Endothelial cell (in vitro differentiated cells): ENCODE measurements around the gene GFOD2. TPM values are rescaled to one million over a fixed set of nuclear protein-coding genes. Genes with fewer than 3 reads are reported as not detected.
A peak's percentile ranks its signal among the peaks of the same experiment; 100 is the strongest.

Experiments used
- DNase-seq: peaks from one replicate; pipeline ENCODE4 v3.0.0; 2021; ENCODE audit warnings: low spot score
- H3K27ac Mint-ChIP-seq: one replicate; pipeline ENCODE4 v1.8.0; 2021; ENCODE audit warnings: mixed read lengths, inconsistent platforms; ENCODE audit not compliant: unreplicated experiment
- H3K27me3 Mint-ChIP-seq: one replicate; pipeline ENCODE4 v1.8.0; 2021; ENCODE audit warnings: mild to moderate bottlenecking, moderate library complexity, mixed read lengths, inconsistent platforms; ENCODE audit not compliant: unreplicated experiment
- H3K36me3 Mint-ChIP-seq: one replicate; pipeline ENCODE4 v1.8.0; 2021; ENCODE audit warnings: mild to moderate bottlenecking, low read depth, mixed read lengths, inconsistent platforms; ENCODE audit not compliant: unreplicated experiment
- H3K4me1 Mint-ChIP-seq: one replicate; pipeline ENCODE4 v1.8.0; 2021; ENCODE audit warnings: mild to moderate bottlenecking, mixed read lengths, inconsistent platforms; ENCODE audit not compliant: unreplicated experiment
- H3K4me3 Mint-ChIP-seq: one replicate; pipeline ENCODE4 v1.8.0; 2021; ENCODE audit warnings: mild to moderate bottlenecking, mixed read lengths, inconsistent platforms; ENCODE audit not compliant: unreplicated experiment
- H3K9me3 Mint-ChIP-seq: one replicate; pipeline ENCODE4 v1.8.0; 2021; ENCODE audit warnings: mixed read lengths, inconsistent platforms; ENCODE audit not compliant: unreplicated experiment
- CTCF ChIP-seq: fragments of 200-600 bp; sonication (generic); IDR thresholded peaks from one replicate; pipeline ENCODE4 v1.5.0; 2021; ENCODE audit warnings: antibody characterized with exemption; ENCODE audit not compliant: unreplicated experiment
- total RNA-seq: library from RNA; stranded (reverse); fragmentation: NEBNext Ultra II Directional; extraction: Animal tissue kit (Norgen Biotek cat#: 25700); gene quantifications from one replicate; pipeline ENCODE4 v1.2.1, GENCODE V29; 2021; ENCODE audit not compliant: unreplicated experiment

Gene GFOD2
- total RNA-seq, 1 donor from 2014 or later: 44.2 TPM

- TF ChIP-seq CTCF: no peak
- Mint-ChIP-seq H3K4me1 (peaks cover 29% of the 10 kb centered on the region), H3K4me3 (no peak overlapping the region), H3K36me3 (peaks cover 8% of the 10 kb centered on the region), H3K27ac (no peak overlapping the region), H3K9me3 (no peaks in the 10 kb centered on the region), H3K27me3 (peaks cover 13% of the 10 kb centered on the region)
- DNase-seq: no peak
Measured at GRCh38 chr16:67669499-67670101, 49.5 kb downstream of the GFOD2 start.

GRCh38 chr16:67668495-67669157, 50.5 kb downstream of the GFOD2 start:
- TF ChIP-seq CTCF: peak; percentile 2
- H3K4me1 Mint-ChIP-seq: peaks cover 27% of the 10 kb centered on the region
- peak overlapping the region; percentile 61 for H3K4me3 Mint-ChIP-seq
- H3K36me3 Mint-ChIP-seq: peaks cover 14% of the 10 kb centered on the region
- H3K27ac Mint-ChIP-seq: peak overlapping the region; percentile 45
- no peak for DNase-seq
- H3K9me3 Mint-ChIP-seq: no peaks in the 10 kb centered on the region
- H3K27me3 Mint-ChIP-seq: peaks cover 20% of the 10 kb centered on the region

GRCh38 chr16:67667817-67668494, 51.2 kb downstream of the GFOD2 start:
- Mint-ChIP-seq H3K36me3 (peaks cover 14% of the 10 kb centered on the region), H3K9me3 (no peaks in the 10 kb centered on the region), H3K27me3 (peaks cover 20% of the 10 kb centered on the region), H3K27ac (no peak overlapping the region), H3K4me1 (peaks cover 23% of the 10 kb centered on the region), H3K4me3 (no peak overlapping the region)
- peak; percentile 58 for TF ChIP-seq CTCF
- peak; percentile 86 for DNase-seq

GRCh38 chr16:67667453-67667816, 51.7 kb downstream of the GFOD2 start:
- TF ChIP-seq CTCF: no peak
- DNase-seq: no peak
- Mint-ChIP-seq H3K9me3 (no peaks in the 10 kb centered on the region), H3K27me3 (peaks cover 20% of the 10 kb centered on the region), H3K4me1 (peaks cover 20% of the 10 kb centered on the region), H3K27ac (no peak overlapping the region), H3K4me3 (no peak overlapping the region), H3K36me3 (peaks cover 13% of the 10 kb centered on the region)
